HepG2 (cell line): ENCODE data around the gene ZNRF3. TPM values are rescaled to one million over a fixed set of nuclear protein-coding genes. Genes with fewer than 3 reads are reported as not detected.
A peak's percentile ranks its signal among the peaks of the same experiment; 100 is the strongest.

Experiments
- BCL6 ChIP-seq: IDR thresholded peaks from 2 replicates; pipeline ENCODE4 v1.6.1; 2016; ENCODE audit warnings: missing genetic modification reagents, missing compliant biosample characterization
- CBFB ChIP-seq: sonication (generic); formaldehyde crosslinking; IDR thresholded peaks from 2 replicates; pipeline ENCODE4 v1.4.0; 2020; ENCODE audit warnings: missing genetic modification reagents
- CREM ChIP-seq, 2 experiments: sonication (generic) in 1 of 2; formaldehyde crosslinking in 1 of 2; IDR thresholded peaks; 2 replicates each; pipeline versions ENCODE4 v1.4.0 to v1.6.1; 2016 to 2020; ENCODE audit warnings: antibody characterized with exemption in 1 of 2, mild to moderate bottlenecking in 1 of 2, missing genetic modification reagents in 1 of 2
- ELF3 ChIP-seq: IDR thresholded peaks from 2 replicates; pipeline ENCODE4 v1.6.1; 2016; ENCODE audit warnings: missing genetic modification reagents, missing compliant biosample characterization
- EP300 ChIP-seq, 3 experiments: sonication (generic) in 1 of 3; formaldehyde crosslinking in 1 of 3; IDR thresholded peaks; 2 replicates each; pipeline versions ENCODE4 v1.5.1 to v1.6.1; 2011 to 2020; ENCODE audit warnings: low read depth in 2 of 3, low read length in 2 of 3, borderline replicate concordance in 1 of 3, improper control_type of control experiment in 1 of 3, mild to moderate bottlenecking in 1 of 3, missing genetic modification reagents in 1 of 3, moderate library complexity in 1 of 3
- FLYWCH1 ChIP-seq: sonication (generic); formaldehyde crosslinking; IDR thresholded peaks from 2 replicates; pipeline ENCODE4 v1.8.1; 2023; ENCODE audit warnings: mild to moderate bottlenecking, missing genetic modification reagents
- GATAD2A ChIP-seq: IDR thresholded peaks from 2 replicates; pipeline ENCODE4 v1.6.1; 2016
- HDAC1 ChIP-seq: sonication (generic); formaldehyde crosslinking; IDR thresholded peaks from 2 replicates; pipeline ENCODE4 v1.5.1; 2020; ENCODE audit warnings: mild to moderate bottlenecking, missing genetic modification reagents
- HHEX ChIP-seq: IDR thresholded peaks from 2 replicates; pipeline ENCODE4 v1.6.1; 2016; ENCODE audit warnings: control low read depth
- HNRNPL ChIP-seq: fragments of 200-400 bp; formaldehyde crosslinking; IDR thresholded peaks from 2 replicates; pipeline ENCODE4 v1.6.1; 2017; ENCODE audit warnings: mild to moderate bottlenecking, low read depth, low read length
- HOXA3 ChIP-seq: sonication (generic); formaldehyde crosslinking; IDR thresholded peaks from 2 replicates; pipeline ENCODE4 v1.5.0; 2020; ENCODE audit warnings: missing genetic modification reagents
- LCORL ChIP-seq, 2 experiments: fragments of 450-650 bp in 1 of 2; sonication (generic) in 1 of 2; formaldehyde crosslinking in 1 of 2; IDR thresholded peaks; 2 replicates each; pipeline versions ENCODE4 v1.5.0 to v1.6.1; 2017 to 2020; ENCODE audit warnings: antibody characterized with exemption in 1 of 2, missing genetic modification reagents in 1 of 2
- NCOA2 ChIP-seq: sonication (generic); formaldehyde crosslinking; IDR thresholded peaks from 2 replicates; pipeline ENCODE4 v1.8.0; 2022; ENCODE audit warnings: inconsistent platforms
- NFIC ChIP-seq: IDR thresholded peaks from 2 replicates; pipeline ENCODE4 v1.6.1; 2012; ENCODE audit warnings: mild to moderate bottlenecking, low read length, inconsistent platforms
- PHF21A ChIP-seq: sonication (generic); formaldehyde crosslinking; IDR thresholded peaks from 2 replicates; pipeline ENCODE4 v1.5.0; 2020; ENCODE audit warnings: mild to moderate bottlenecking, missing genetic modification reagents
- RCOR2 ChIP-seq: IDR thresholded peaks from 2 replicates; pipeline ENCODE4 v1.6.1; 2016; ENCODE audit warnings: missing biosample characterization, missing genetic modification reagents
- SAP130 ChIP-seq: IDR thresholded peaks from 2 replicates; pipeline ENCODE4 v1.6.1; 2016; ENCODE audit warnings: low read depth
- SKI ChIP-seq: fragments of 450-650 bp; IDR thresholded peaks from one replicate; pipeline ENCODE4 v1.6.1; 2018; ENCODE audit warnings: mild to moderate bottlenecking; ENCODE audit not compliant: partially characterized antibody
- SOX5 ChIP-seq: IDR thresholded peaks from 2 replicates; pipeline ENCODE4 v1.6.1; 2016; ENCODE audit warnings: borderline replicate concordance
- TARDBP ChIP-seq: sonication (generic); formaldehyde crosslinking; IDR thresholded peaks from 2 replicates; pipeline ENCODE4 v1.8.0; 2022; ENCODE audit warnings: mild to moderate bottlenecking, missing genetic modification reagents
- ZNF558 ChIP-seq: sonication (generic); formaldehyde crosslinking; IDR thresholded peaks from 2 replicates; pipeline ENCODE4 v1.9.0; 2022; ENCODE audit warnings: mild to moderate bottlenecking, missing genetic modification reagents, borderline replicate concordance
- polyA plus RNA-seq, 8 experiments: library from polyadenylated mRNA; depleted of rRNA in 3 of 8; stranded (reverse) in 7 of 8; unstranded in 1 of 8; fragments of >200 nt; fragmentation: Illumina TruSeq in 4 of 8; extraction: Trizol in 4 of 8; gene quantifications; 2 replicates each; pipeline versions ENCODE4 v1.2.1 to v1.2.3, GENCODE V29; 2011 to 2016; ENCODE audit warnings: low read depth in 4 of 8, missing spikeins in 1 of 8, mixed read lengths in 1 of 8; ENCODE audit not compliant: insufficient read depth in 1 of 8
- total RNA-seq, 5 experiments: library from RNA; depleted of rRNA; stranded (reverse); fragments of >200 nt; fragmentation: Illumina TruSeq; extraction: Trizol; gene quantifications; 2 replicates each; pipeline ENCODE4 v1.2.3, GENCODE V29; 2016; ENCODE audit warnings: low read depth in 1 of 5
- TF ChIP-seq, protein P1 (sequence below): sonication (generic); formaldehyde crosslinking; IDR thresholded peaks from 2 replicates; pipeline ENCODE4 v1.4.0; 2020; ENCODE audit warnings: missing genetic modification reagents
- TF ChIP-seq, protein P2 (sequence below): sonication (generic); IDR thresholded peaks from 2 replicates; pipeline ENCODE4 v1.6.1; 2016; ENCODE audit warnings: low read depth, borderline replicate concordance
- TF ChIP-seq, protein P3 (sequence below): sonication (generic); formaldehyde crosslinking; IDR thresholded peaks from 2 replicates; pipeline ENCODE4 v1.8.1; 2023; ENCODE audit warnings: mild to moderate bottlenecking, missing genetic modification reagents

The ZNRF3 gene
- total and polyA plus RNA-seq, 2 of the 13 experiments (the other 11 are each of a cell fraction or from before 2014, with no cell fraction given) = 20.3 to 36.7 TPM

DNA sequence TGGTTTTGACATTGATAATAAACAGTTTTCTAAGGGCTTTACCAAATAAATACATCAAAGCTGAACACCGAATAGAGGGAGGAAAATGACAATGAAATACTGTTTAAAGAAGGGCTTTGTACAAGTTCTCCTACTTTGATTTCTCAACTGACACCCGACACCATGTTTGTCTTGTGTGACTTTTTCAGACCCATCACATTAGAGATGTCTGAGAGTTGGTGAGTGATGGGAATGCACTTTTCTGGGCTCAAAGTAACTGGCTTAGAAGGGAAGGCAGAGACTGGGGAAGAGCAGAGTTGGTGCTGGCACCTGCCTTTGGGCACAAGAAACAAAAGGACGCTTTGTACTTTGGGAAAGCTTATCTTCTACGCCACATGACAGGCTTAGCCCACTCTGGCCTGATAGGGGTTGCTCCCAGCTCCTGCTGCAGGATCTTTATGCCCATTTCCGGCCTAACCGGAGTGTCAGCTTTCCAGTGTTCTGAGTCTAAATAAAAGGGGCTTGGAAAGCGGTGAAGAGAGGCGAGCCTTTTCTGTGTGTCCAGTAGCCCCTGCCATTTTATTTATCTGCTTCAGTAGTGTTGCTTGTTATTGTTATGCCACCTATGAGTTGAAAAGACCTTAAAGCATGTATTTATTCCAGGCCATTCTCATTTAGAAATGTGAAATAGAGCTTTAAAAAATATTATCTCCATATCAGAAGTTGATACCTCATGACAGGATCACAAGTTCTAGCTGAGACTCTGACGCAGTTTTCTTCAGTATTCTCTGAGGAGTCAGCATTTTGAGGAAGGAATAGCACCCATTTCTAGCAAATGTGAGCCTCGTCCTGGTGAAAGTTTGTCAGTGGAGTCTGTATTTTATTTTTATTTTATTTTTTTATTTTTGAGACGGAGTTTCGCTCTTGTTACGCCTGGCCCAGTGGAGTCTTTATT, 213.6 kb downstream of the ZNRF3 start (continued):
- TF ChIP-seq HHEX (CRISPR knock-in tag) (peak; percentile 75), NCOA2 (CRISPR knock-in tag) (peak; percentile 87), PHF21A (CRISPR knock-in tag) (peak; percentile 86), CBFB (CRISPR knock-in tag) (0 out of 2 replicates have a peak, but pooled peaks have one; percentile 26), HNRNPL (peak; percentile 77; the same call in 1 of the 2 replicates), FLYWCH1 (CRISPR knock-in tag) (no peak), SAP130 (CRISPR knock-in tag) (peak; percentile 74), SKI (peak; percentile 25), TARDBP (peak; percentile 75), CREM (IDR thresholded peaks at IDR 0.05) (peak; percentile 80), CREM (CRISPR knock-in tag; IDR thresholded peaks at IDR 0.05) (no peak), GATAD2A (CRISPR knock-in tag) (peak; percentile 96), ELF3 (CRISPR knock-in tag) (peak; percentile 48; the same call in 1 of the 2 replicates), EP300 (IDR thresholded peaks at IDR 0.05; ENCODE audit: low read depth in 2 of 2, low read length in 2 of 2) (peak in 1 of 2 experiments; percentile 85; a peak in 2 of 4 replicates), EP300 (CRISPR knock-in tag; IDR thresholded peaks at IDR 0.05; ENCODE audit: borderline replicate concordance) (peak; percentile 83; the same call in 1 of the 2 replicates), HDAC1 (CRISPR knock-in tag) (peak; percentile 64), SOX5 (CRISPR knock-in tag) (peak; percentile 99), LCORL (IDR thresholded peaks at IDR 0.05) (no peak), LCORL (CRISPR knock-in tag; IDR thresholded peaks at IDR 0.05) (0 out of 2 replicates have a peak, but pooled peaks have one; percentile 22), RCOR2 (CRISPR knock-in tag) (peak; percentile 85; the same call in 1 of the 2 replicates), ZNF558 (no peak; the same call in 1 of the 2 replicates), BCL6 (CRISPR knock-in tag) (peak; percentile 83), NFIC (no peak), HOXA3 (CRISPR knock-in tag) (peak; percentile 30; the same call in 1 of the 2 replicates)
- TF ChIP-seq, protein P1, sequence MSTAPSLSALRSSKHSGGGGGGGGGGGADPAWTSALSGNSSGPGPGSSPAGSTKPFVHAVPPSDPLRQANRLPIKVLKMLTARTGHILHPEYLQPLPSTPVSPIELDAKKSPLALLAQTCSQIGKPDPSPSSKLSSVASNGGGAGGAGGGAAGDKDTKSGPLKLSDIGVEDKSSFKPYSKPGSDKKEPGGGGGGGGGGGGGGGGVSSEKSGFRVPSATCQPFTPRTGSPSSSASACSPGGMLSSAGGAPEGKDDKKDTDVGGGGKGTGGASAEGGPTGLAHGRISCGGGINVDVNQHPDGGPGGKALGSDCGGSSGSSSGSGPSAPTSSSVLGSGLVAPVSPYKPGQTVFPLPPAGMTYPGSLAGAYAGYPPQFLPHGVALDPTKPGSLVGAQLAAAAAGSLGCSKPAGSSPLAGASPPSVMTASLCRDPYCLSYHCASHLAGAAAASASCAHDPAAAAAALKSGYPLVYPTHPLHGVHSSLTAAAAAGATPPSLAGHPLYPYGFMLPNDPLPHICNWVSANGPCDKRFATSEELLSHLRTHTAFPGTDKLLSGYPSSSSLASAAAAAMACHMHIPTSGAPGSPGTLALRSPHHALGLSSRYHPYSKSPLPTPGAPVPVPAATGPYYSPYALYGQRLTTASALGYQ (CRISPR knock-in tag) = peak; percentile 91; the same call in 1 of the 2 replicates
- TF ChIP-seq, protein P2, sequence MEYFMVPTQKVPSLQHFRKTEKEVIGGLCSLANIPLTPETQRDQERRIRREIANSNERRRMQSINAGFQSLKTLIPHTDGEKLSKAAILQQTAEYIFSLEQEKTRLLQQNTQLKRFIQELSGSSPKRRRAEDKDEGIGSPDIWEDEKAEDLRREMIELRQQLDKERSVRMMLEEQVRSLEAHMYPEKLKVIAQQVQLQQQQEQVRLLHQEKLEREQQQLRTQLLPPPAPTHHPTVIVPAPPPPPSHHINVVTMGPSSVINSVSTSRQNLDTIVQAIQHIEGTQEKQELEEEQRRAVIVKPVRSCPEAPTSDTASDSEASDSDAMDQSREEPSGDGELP = peak; percentile 35; the same call in 1 of the 2 replicates
- TF ChIP-seq, protein P3, sequence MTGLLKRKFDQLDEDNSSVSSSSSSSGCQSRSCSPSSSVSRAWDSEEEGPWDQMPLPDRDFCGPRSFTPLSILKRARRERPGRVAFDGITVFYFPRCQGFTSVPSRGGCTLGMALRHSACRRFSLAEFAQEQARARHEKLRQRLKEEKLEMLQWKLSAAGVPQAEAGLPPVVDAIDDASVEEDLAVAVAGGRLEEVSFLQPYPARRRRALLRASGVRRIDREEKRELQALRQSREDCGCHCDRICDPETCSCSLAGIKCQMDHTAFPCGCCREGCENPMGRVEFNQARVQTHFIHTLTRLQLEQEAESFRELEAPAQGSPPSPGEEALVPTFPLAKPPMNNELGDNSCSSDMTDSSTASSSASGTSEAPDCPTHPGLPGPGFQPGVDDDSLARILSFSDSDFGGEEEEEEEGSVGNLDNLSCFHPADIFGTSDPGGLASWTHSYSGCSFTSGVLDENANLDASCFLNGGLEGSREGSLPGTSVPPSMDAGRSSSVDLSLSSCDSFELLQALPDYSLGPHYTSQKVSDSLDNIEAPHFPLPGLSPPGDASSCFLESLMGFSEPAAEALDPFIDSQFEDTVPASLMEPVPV (CRISPR knock-in tag) = peak; percentile 59; the same call in 1 of the 2 replicates
